Epithelial cell of alveolus of lung (primary cell): Measurements from ENCODE around the gene CEP57L1. TPM values are rescaled to one million over a fixed set of nuclear protein-coding genes. Genes with fewer than 3 reads are reported as not detected.

ENCODE experiments used
- total RNA-seq: library from RNA; depleted of rRNA; stranded (reverse); fragments of >200 nt; gene quantifications from 2 replicates; pipeline ENCODE4 v1.2.1, GENCODE V29; 2015

The CEP57L1 gene
- 22.0 and 25.5 TPM in 2 replicates for total RNA-seq

DNA sequence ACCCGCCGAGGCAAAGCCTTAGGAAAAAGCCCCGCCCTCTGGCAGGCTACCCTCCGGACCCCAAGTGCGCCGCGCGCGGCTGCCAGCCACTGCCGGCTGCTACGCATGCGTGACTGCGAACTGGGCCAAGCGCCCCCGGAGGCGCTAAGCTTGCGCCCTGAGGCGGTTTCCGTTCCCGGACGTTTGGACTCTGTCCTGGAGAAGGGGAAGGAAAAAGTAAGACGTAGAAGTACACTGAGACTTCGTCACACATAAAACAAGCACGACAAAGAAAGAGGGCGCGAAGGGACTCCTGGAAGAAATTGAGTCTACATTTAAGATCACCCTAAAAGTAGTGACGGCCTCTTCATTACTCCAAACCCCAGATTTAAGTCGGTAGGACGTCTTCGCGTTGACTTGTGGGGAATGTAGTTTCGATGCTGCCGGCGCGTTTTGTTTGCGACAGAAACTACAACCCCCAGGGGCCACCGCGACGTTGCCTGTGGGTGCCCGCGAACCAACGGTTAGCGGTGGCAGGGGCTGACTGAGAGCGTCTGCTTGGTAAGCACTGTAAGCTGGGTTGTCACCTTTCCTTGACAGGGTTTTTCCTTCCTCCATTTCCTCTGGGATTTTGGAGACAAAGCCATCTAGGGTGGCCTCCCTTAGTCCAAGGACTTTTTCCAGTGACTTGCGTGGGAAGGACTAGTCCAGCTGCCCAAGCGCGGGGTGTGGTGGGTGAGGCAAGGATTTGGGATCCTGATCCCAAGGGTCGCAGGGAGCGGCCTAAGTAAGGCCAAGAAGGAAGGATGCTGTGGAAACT is at the start of gene CEP57L1:
CEP57L1 (plus strand) TSS at position 472 of the 799 bp plus-strand sequence. CDS start 49,715 bp downstream, outside the sequence.

DNA sequence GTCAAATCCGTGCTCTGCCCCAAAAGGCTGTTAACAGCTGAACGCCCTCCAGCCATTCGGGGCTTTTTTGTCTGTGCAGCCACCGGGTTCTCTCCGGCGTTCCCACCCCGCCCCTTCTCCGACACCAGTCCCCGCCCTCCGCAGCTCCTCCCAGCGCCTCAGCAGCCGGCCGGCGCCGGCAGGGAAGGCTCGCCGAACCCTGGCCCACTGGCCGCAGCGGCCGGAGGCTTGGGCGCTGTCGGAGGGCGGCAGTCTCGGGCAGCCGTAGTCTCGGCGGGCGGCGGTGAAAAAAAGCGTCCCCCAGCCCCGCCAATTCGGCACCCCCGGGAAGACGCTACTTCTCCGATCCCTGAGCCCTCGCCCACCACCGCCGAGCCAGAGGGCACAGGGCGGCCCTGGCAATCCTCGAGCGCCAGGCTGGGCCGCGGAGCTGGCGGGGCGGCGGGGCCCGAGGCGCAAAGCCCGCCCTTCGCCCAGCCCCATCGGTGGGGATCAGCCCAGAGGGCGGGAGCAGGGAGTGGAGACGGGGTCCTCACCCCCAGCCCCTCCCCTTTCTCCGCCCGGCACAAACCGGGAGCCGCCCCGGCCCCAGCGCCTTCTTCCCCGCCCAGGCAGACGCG is 781 bp upstream of the CEP57L1 start, which contains the start of gene SESN1:
SESN1 (minus strand) TSS at position 431 of the 620 bp plus-strand sequence. CDS start 773 bp downstream, outside the sequence.

Other genes starting within 250 kb of the CEP57L1 start
- 1.9 and 2.2 TPM in 2 replicates for gene ARMC2, start 247.1 kb upstream of the CEP57L1 start, total RNA-seq
- gene SESN1, start 661 bp upstream of the CEP57L1 start, total RNA-seq: 11.2 and 17.6 TPM in 2 replicates